ENCODE data around the gene INPP5D.

Gene INPP5D

DNA sequence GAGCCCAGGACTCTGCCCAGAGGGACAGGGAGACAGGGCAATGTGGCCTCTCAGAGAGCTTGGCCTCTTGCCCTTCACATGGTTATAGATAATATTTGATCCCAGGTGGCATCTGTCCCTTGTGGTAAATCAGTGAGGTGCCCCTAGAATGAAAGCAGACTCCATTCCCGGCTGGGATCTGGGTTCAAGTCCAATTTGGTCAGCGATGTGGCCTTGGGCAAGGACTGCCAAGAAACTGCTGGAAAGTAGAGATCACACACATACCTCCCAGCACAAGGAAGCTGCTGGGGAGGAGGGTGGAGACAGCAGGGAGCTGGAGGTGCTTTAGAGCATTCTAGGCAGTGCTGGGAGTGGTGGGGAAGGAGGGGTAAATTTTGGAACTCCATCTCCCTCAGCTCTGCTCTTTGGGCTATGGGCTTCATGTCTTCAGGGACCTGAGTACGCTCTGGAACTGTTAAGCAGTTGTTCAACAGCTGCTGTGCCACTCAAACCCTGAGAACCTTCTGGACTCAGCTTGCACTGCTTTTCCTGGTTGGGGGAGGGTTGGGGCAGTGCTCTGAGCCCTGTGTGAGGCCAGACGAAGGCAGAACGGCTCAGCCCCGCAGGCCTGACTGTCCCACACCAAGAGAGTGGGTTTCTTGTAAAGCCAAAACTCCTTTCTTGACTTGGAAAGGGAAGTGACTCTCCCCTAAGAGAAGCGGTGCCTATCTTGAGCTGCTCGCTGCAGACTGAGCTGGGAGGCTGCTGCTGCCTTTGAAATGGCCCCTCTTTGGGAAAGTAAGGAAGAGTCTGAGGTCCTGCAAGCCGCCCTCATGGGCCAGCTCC is 23.0 kb downstream of the INPP5D start:
- Histone ChIP-seq H3K27me3 (ENCODE audit: insufficient read depth, low read depth, severe bottlenecking) (no peaks in the 10 kb centered on the region), H3K9me3 (ENCODE audit: severe bottlenecking) (no peaks in the 10 kb centered on the region), H3K4me3 (ENCODE audit: low read depth, low read length) (no peak overlapping the region), H3K27ac (no peak overlapping the region), H3K36me3 (no peaks in the 10 kb centered on the region)
- DNase-seq, result no peak
- TF ChIP-seq, protein P1, sequence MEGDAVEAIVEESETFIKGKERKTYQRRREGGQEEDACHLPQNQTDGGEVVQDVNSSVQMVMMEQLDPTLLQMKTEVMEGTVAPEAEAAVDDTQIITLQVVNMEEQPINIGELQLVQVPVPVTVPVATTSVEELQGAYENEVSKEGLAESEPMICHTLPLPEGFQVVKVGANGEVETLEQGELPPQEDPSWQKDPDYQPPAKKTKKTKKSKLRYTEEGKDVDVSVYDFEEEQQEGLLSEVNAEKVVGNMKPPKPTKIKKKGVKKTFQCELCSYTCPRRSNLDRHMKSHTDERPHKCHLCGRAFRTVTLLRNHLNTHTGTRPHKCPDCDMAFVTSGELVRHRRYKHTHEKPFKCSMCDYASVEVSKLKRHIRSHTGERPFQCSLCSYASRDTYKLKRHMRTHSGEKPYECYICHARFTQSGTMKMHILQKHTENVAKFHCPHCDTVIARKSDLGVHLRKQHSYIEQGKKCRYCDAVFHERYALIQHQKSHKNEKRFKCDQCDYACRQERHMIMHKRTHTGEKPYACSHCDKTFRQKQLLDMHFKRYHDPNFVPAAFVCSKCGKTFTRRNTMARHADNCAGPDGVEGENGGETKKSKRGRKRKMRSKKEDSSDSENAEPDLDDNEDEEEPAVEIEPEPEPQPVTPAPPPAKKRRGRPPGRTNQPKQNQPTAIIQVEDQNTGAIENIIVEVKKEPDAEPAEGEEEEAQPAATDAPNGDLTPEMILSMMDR (IDR thresholded peaks at IDR 0.05; ENCODE audit: low read depth, low read length), result no peak

GRCh38 chr2:233083782-233084181 is 23.6 kb downstream of the INPP5D start:
- no peaks in the 10 kb centered on the region for H3K27me3 ChIP-seq (ENCODE audit: insufficient read depth, low read depth, severe bottlenecking)
- H3K36me3 ChIP-seq, result no peaks in the 10 kb centered on the region
- no peak overlapping the region for H3K4me3 ChIP-seq (ENCODE audit: low read depth, low read length)
- no peak overlapping the region for H3K27ac ChIP-seq
- TF ChIP-seq, protein P1 (IDR thresholded peaks at IDR 0.05; ENCODE audit: low read depth, low read length), result no peak
- H3K9me3 ChIP-seq (ENCODE audit: severe bottlenecking), result no peaks in the 10 kb centered on the region
- DNase-seq, result no peak

DNA sequence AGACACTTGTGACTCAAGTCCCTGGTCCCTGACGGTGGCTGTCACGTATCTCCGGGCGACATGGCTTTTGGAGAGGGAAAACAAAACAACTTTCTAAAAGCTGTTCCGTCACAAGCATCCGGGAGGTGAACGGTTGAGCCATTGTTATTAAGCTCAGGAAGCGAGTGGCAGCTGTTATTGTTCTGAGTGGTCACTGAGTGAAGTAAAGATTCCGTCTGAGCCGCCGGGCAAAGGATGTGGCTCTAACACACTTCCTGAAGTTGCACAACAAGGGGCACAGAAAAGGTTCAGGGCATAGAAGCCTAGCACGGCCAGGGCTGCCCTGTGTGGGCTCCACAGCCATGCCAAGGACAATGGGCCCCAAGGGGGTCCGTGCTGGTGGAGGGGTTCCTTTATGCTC is 24.3 kb downstream of the INPP5D start:
- no peaks in the 10 kb centered on the region for H3K27me3 ChIP-seq (ENCODE audit: insufficient read depth, low read depth, severe bottlenecking)
- TF ChIP-seq, protein P1 (IDR thresholded peaks at IDR 0.05; ENCODE audit: low read depth, low read length), result no peak
- H3K9me3 ChIP-seq (ENCODE audit: severe bottlenecking), result no peaks in the 10 kb centered on the region
- H3K36me3 ChIP-seq, result no peaks in the 10 kb centered on the region
- H3K4me3 ChIP-seq (ENCODE audit: low read depth, low read length), result no peak overlapping the region
- no peak overlapping the region for H3K27ac ChIP-seq
- no peak for DNase-seq

DNA sequence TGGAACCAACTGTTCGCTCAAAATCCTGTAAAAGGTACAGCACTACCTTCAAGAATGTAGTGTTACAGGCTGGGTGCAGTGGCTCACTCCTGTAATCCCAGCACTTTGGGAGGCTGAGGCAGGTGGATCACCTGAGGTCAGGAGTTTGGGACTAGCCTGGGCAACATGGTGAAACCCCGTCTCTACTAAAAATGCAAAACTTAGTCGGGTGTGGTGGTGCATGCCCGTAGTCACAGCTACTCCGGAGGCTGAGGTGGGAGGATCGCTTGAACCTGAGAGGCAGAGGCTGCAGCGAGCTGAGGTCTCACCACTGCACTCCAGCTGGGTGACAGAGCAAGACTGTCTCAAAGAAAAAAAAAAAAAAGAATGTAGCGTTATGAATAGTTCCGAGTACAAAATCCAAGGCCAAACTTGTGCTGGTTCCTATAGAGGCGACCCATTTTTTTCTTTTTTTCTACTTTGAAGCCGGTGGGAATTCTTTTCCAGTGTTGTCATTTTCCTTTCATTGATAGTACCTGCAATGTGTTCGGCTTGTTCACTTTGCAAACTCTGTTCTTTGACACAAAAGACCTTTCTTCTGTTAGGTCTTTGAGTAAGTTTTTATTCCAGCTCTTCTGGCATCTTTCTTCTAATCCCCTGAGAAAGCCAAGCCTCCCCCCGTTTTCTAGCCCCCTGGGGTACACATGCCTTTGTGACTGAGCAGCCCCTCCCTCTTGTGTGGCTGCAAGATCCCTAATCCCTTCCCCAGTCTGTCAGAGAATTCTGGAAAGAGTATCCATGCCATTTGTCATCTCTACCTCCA is 25.1 kb downstream of the INPP5D start:
- Histone ChIP-seq H3K4me3 (ENCODE audit: low read depth, low read length) (no peak overlapping the region), H3K27ac (no peak overlapping the region), H3K36me3 (no peaks in the 10 kb centered on the region)

DNA sequence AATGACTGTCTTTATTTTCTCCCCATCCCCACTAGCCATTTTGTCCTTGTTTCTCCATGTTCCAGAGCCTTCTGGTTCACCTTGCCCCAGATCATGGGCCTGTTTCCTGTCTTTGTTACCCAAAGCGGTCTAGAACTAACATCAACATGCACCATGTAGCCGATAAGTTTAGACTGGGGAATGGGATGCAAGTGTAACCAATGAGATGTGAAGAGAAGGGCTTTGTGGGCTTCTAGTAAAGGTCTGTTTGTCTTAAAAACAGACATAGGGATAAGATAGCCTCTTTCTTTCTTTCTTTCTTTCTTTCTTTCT is 25.7 kb downstream of the INPP5D start:
- Histone ChIP-seq H3K4me3 (ENCODE audit: low read depth, low read length) (no peak overlapping the region), H3K27ac (no peak overlapping the region)

More for the DNA sequence above, 25.1 kb downstream of the INPP5D start:
- TF ChIP-seq, protein P1 (IDR thresholded peaks at IDR 0.05; ENCODE audit: low read depth, low read length), result no peak
- no peaks in the 10 kb centered on the region for H3K9me3 ChIP-seq (ENCODE audit: severe bottlenecking)
- DNase-seq, result no peak
- no peaks in the 10 kb centered on the region for H3K27me3 ChIP-seq (ENCODE audit: insufficient read depth, low read depth, severe bottlenecking)

More for the DNA sequence above, 25.7 kb downstream of the INPP5D start:
- no peaks in the 10 kb centered on the region for H3K27me3 ChIP-seq (ENCODE audit: insufficient read depth, low read depth, severe bottlenecking)
- TF ChIP-seq, protein P1 (IDR thresholded peaks at IDR 0.05; ENCODE audit: low read depth, low read length), result no peak
- H3K36me3 ChIP-seq, result no peaks in the 10 kb centered on the region
- no peaks in the 10 kb centered on the region for H3K9me3 ChIP-seq (ENCODE audit: severe bottlenecking)
- DNase-seq, result no peak

Data from WERI-Rb-1 (cell line).